Testis (tissue), 2 donors: ENCODE measurements around the gene TMEM11.

Experiments used
- POLR2A ChIP-seq: fragments of 450-650 bp; IDR thresholded peaks from one replicate; pipeline ENCODE4 v1.6.1; 2017; ENCODE audit warnings: antibody characterized with exemption, mild to moderate bottlenecking, moderate library complexity
- TF ChIP-seq, protein P1 (sequence below), 3 experiments: fragments of 450-650 bp in 2 of 3; fragments of 200-600 bp in 1 of 3; sonication (generic) in 1 of 3; IDR thresholded peaks; one replicate each; pipeline ENCODE4 v1.5.1; 2016 to 2019; ENCODE audit warnings: antibody characterized with exemption in 3 of 3, mild to moderate bottlenecking in 2 of 3, moderate library complexity in 1 of 3

DNA sequence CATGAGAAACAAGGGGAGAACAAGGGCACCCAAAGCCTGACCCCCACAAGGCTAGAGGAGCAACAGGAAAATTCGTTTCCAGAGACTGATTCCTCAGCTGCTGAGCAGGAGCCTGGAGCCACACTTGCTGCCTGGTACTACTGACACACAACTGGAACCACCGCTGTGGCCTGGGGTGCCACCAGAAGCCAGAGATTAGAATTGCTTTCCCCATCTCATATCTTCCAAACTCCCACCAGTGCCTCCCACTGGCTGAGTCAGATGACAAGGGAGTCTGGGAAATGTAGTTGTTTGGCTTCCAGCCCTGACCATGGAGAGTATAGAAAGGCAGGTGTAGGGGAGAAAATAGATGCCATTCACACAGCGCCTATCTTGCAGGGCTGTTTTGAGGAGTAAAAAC lies 4.1 kb upstream of the TMEM11 start:
- TF ChIP-seq, protein P1, sequence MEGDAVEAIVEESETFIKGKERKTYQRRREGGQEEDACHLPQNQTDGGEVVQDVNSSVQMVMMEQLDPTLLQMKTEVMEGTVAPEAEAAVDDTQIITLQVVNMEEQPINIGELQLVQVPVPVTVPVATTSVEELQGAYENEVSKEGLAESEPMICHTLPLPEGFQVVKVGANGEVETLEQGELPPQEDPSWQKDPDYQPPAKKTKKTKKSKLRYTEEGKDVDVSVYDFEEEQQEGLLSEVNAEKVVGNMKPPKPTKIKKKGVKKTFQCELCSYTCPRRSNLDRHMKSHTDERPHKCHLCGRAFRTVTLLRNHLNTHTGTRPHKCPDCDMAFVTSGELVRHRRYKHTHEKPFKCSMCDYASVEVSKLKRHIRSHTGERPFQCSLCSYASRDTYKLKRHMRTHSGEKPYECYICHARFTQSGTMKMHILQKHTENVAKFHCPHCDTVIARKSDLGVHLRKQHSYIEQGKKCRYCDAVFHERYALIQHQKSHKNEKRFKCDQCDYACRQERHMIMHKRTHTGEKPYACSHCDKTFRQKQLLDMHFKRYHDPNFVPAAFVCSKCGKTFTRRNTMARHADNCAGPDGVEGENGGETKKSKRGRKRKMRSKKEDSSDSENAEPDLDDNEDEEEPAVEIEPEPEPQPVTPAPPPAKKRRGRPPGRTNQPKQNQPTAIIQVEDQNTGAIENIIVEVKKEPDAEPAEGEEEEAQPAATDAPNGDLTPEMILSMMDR (IDR thresholded peaks at IDR 0.05): no peak
- TF ChIP-seq POLR2A: no peak
